PC-9 (cell line): Measurements from ENCODE around the gene SLC66A2.

Source experiments
- EZH2 ChIP-seq: fragments of 200-600 bp; sonication (generic); IDR thresholded peaks from 2 replicates; pipeline ENCODE4 v1.8.0; 2017; ENCODE audit warnings: antibody characterized with exemption, low read depth
- TF ChIP-seq, protein P1 (sequence below): fragments of 200-600 bp; sonication (generic); conservative IDR thresholded peaks from 2 replicates; pipeline ENCODE4 v1.6.1; 2017; ENCODE audit warnings: mixed run types, antibody characterized with exemption, mild to moderate bottlenecking, moderate library complexity

DNA sequence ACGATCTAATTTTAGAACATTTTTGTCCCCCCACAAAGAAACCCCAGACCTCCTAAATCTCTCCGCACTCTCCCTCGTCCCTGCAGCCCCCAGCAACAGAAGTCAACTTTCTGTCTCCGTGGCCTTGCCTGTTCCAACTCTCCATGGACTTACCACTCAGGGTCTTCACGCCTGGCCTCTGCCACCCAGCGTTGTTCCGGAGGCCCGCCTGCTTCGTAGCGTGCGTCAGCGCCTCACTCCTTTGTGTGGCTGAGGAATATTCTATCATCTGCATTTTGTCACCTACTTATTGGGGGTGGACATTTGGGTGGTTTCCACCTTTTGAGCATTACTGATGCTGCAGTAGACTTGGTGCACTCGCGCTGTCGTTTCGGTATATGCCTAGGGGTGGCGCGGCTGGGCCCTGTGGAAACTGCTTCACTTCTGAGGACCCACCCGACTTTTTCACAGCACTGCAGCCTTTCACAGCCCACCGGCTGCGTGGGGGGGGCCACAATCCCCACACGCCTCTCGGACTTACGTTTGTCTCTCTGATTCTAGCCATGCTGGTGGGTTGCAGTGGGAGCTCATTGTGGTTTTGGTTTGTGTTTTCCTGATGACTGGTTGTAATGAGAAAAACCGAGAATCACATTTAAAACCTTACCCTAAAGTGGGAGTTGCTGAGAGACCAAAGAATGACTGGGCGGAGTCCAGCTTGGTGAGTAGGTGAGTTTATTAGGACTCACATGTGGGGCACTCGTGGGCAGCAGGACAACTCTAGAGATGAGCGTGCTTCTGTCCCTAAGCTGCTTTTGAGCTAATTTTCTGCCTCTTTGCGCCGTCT, 11.6 kb upstream of the SLC66A2 start:
- TF ChIP-seq, protein P1, sequence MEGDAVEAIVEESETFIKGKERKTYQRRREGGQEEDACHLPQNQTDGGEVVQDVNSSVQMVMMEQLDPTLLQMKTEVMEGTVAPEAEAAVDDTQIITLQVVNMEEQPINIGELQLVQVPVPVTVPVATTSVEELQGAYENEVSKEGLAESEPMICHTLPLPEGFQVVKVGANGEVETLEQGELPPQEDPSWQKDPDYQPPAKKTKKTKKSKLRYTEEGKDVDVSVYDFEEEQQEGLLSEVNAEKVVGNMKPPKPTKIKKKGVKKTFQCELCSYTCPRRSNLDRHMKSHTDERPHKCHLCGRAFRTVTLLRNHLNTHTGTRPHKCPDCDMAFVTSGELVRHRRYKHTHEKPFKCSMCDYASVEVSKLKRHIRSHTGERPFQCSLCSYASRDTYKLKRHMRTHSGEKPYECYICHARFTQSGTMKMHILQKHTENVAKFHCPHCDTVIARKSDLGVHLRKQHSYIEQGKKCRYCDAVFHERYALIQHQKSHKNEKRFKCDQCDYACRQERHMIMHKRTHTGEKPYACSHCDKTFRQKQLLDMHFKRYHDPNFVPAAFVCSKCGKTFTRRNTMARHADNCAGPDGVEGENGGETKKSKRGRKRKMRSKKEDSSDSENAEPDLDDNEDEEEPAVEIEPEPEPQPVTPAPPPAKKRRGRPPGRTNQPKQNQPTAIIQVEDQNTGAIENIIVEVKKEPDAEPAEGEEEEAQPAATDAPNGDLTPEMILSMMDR = no peak
- TF ChIP-seq EZH2 = no peak
